K562 (cell line): Measurements from ENCODE around the gene SLC25A17. TPM values are rescaled to one million over a fixed set of nuclear protein-coding genes. Genes with fewer than 3 reads are reported as not detected.
"Not testable (repeated sequence)": the region's sequence is repeated elsewhere in the genome, so short reads cannot be mapped to it uniquely, and the experiment has no call there.

Experiments used
- ATAC-seq: fragments of 200-7000 bp; cut with Tn5 transposase; 3 replicates; pipeline ENCODE4 v1.9.1; 2020; ENCODE audit warnings: moderate library complexity
- BruUV-seq: library from RNA; stranded (reverse); fragments of 400-500 nt; replicated peaks from 2 replicates; lab custom pipeline; 2021; lab: Mats Ljungman, UMichigan
- CTCF ChIA-PET: fragments of 300-600 bp; formaldehyde crosslinking; extraction: SDS; loops from one replicate; lab custom pipeline; 2021; ENCODE audit warnings: low intra/inter-chr PET ratio; lab: Yijun Ruan, JAX
- POLR2A ChIA-PET: fragments of 300-600, 350-650 bp; sonication (Branson Sonifier 250); formaldehyde crosslinking; extraction: SDS; loops from one replicate; lab custom pipeline; 2021; ENCODE audit warnings: antibody characterized with exemption, inconsistent platforms; lab: Yijun Ruan, JAX
- DNase-seq, 4 experiments: peaks; one replicate each; pipeline versions ENCODE4 v3.0.0 to v3.0.0-alpha.2; 2011 to 2018; ENCODE audit warnings: low spot score in 3 of 4, mixed read lengths in 3 of 4; ENCODE audit errors: extremely low read depth in 1 of 4
- FAIRE-seq: peaks from 2 replicates; lab custom pipeline; 2011; peaks lifted over from hg19 to GRCh38; lab: Jason Lieb, UNC
- H2AFZ ChIP-seq: 2 replicates; pipeline ENCODE4 v1.6.0; 2011; ENCODE audit warnings: low read depth, low read length, control low read depth, inconsistent platforms
- H3K27ac ChIP-seq: fragments of 200-600 bp; 3 replicates; pipeline ENCODE4 v1.8.0; 2011; ENCODE audit warnings: low read depth, mild to moderate bottlenecking, control low read depth, inconsistent platforms, low read length, moderate library complexity, mixed read lengths; ENCODE audit errors: extremely low read depth
- H3K27me3 ChIP-seq, 2 experiments: fragments of 300-600 bp in 1 of 2; 2 replicates in 1 of 2; 3 replicates in 1 of 2; pipeline versions ENCODE4 v1.6.0 to v1.8.0; 2011; ENCODE audit warnings: inconsistent platforms in 2 of 2, low read length in 2 of 2, mild to moderate bottlenecking in 1 of 2, mixed read lengths in 1 of 2, moderate library complexity in 1 of 2; ENCODE audit not compliant: control insufficient read depth in 2 of 2, insufficient read depth in 2 of 2
- H3K36me3 ChIP-seq: fragments of 300-600 bp; 3 replicates; pipeline ENCODE4 v1.8.0; 2011; ENCODE audit warnings: mild to moderate bottlenecking, low read length, inconsistent platforms; ENCODE audit not compliant: control insufficient read depth, insufficient read depth
- H3K4me1 ChIP-seq, 2 experiments: fragments of 200-600 bp in 1 of 2; replicated peaks in 1 of 2; 2 replicates in 1 of 2; 3 replicates in 1 of 2; pipeline versions ENCODE4 v1.5.1 to v1.8.0; 2011; ENCODE audit warnings: inconsistent platforms in 2 of 2, low read length in 2 of 2, mild to moderate bottlenecking in 1 of 2, mixed read lengths in 1 of 2, moderate library complexity in 1 of 2; ENCODE audit not compliant: control insufficient read depth in 2 of 2, insufficient read depth in 2 of 2
- H3K4me2 ChIP-seq: 2 replicates; pipeline ENCODE4 v1.6.1; 2011; ENCODE audit warnings: low read length, control low read depth, inconsistent platforms, mixed read lengths; ENCODE audit not compliant: insufficient read depth
- H3K4me3 ChIP-seq: fragments of 200-600 bp; sonication (generic), shearing (Covaris generic); 2 replicates; pipeline ENCODE4 v1.5.1; 2016; ENCODE audit warnings: control low read depth, inconsistent platforms
- H3K79me2 ChIP-seq: fragments of 200-600 bp; 3 replicates; pipeline ENCODE4 v1.8.0; 2011; ENCODE audit warnings: low read length, inconsistent platforms; ENCODE audit not compliant: control insufficient read depth, insufficient read depth
- H3K9ac ChIP-seq, 2 experiments: 2 replicates each; pipeline versions ENCODE4 v1.6.0 to v1.6.1; 2011; ENCODE audit warnings: low read depth in 2 of 2, low read length in 2 of 2, control low read depth in 1 of 2, inconsistent platforms in 1 of 2, mild to moderate bottlenecking in 1 of 2, mixed read lengths in 1 of 2; ENCODE audit not compliant: insufficient read depth in 1 of 2
- H3K9me1 ChIP-seq: one replicate; pipeline ENCODE4 v1.6.0; 2011; ENCODE audit warnings: inconsistent platforms, mild to moderate bottlenecking, low read length, moderate library complexity; ENCODE audit not compliant: control insufficient read depth, insufficient read depth
- H3K9me3 ChIP-seq: replicated peaks from 2 replicates; pipeline ENCODE4 v1.5.1; 2011; ENCODE audit warnings: low read depth, low read length, inconsistent platforms; ENCODE audit not compliant: control insufficient read depth, insufficient read depth
- H4K20me1 ChIP-seq: replicated peaks from 2 replicates; pipeline ENCODE4 v1.6.1; 2011; ENCODE audit warnings: low read length, inconsistent platforms, mixed read lengths; ENCODE audit not compliant: control insufficient read depth, insufficient read depth
- ETV5 ChIP-seq: sonication (generic); formaldehyde crosslinking; IDR thresholded peaks from 2 replicates; pipeline ENCODE4 v1.4.0; 2020; ENCODE audit warnings: low read depth, mild to moderate bottlenecking, missing genetic modification reagents
- KLF13 ChIP-seq: fragments of 450-650 bp; IDR thresholded peaks from 2 replicates; pipeline ENCODE4 v1.6.1; 2016; ENCODE audit warnings: missing genetic modification characterization, low read depth, mild to moderate bottlenecking, missing compliant biosample characterization, moderate library complexity, borderline replicate concordance
- MAFK ChIP-seq: IDR thresholded peaks from 2 replicates; pipeline ENCODE4 v1.6.1; 2011; ENCODE audit warnings: low read length, improper control_type of control experiment
- MLLT1 ChIP-seq, 2 experiments: fragments of 450-650 bp; IDR thresholded peaks; 2 replicates each; pipeline ENCODE4 v1.6.1; 2016
- SMAD3 ChIP-seq: fragments of 450-650 bp; formaldehyde crosslinking; conservative IDR thresholded peaks from 2 replicates; pipeline ENCODE4 v1.4.0; 2020; ENCODE audit warnings: mild to moderate bottlenecking
- ZBED1 ChIP-seq: IDR thresholded peaks from 2 replicates; pipeline ENCODE4 v1.6.1; 2014
- ZFP30 ChIP-seq: fragments of 250-450 bp; sonication (Bioruptor Pico); IDR thresholded peaks from 2 replicates; pipeline ENCODE4 v1.8.0; 2022; ENCODE audit warnings: moderate library complexity, mild to moderate bottlenecking, inconsistent platforms, borderline replicate concordance
- WGBS: fragments of 100-300 bp; shearing (Covaris generic); methylation state at CpG from one replicate; pipeline ENCODE4 v1.1.6; 2016; ENCODE audit warnings: low coverage, mixed read lengths; ENCODE audit not compliant: insufficient coverage; ENCODE audit errors: missing lambda C conversion rate; 5-methylcytosine and 5-hydroxymethylcytosine counted together
- in situ Hi-C: fragments of 300-500 bp; cut with MboI; formaldehyde crosslinking; loops from 4 replicates; pipeline ENCODE4 v1.15.0; 2018; ENCODE audit warnings: inconsistent platforms, mixed read lengths
- intact Hi-C: fragments of 100-400 bp; cut with micrococcal nuclease; formaldehyde crosslinking; loops from 2 replicates; pipeline ENCODE4 v1.14.2; 2022
- polyA plus RNA-seq, 8 experiments: library from polyadenylated mRNA; depleted of rRNA in 4 of 8; stranded (reverse) in 5 of 8; unstranded in 3 of 8; fragments of >200 nt; fragmentation: Nextera tagmentation in 2 of 8; fragmentation: Illumina TruSeq in 1 of 8; extraction: Ambion mirVana in 2 of 8; extraction: Trizol in 1 of 8; gene quantifications; 2 replicates each; pipeline versions ENCODE4 v1.2.1 to v1.2.3, GENCODE V29; 2011 to 2014; ENCODE audit warnings: inconsistent platforms in 1 of 8, missing spikeins in 1 of 8
- total RNA-seq, 7 experiments: library from RNA; depleted of rRNA in 6 of 7; stranded (reverse); fragments of >200 nt in 6 of 7; fragmentation: Illumina TruSeq in 2 of 7; extraction: Trizol in 2 of 7; gene quantifications; 2 replicates each; pipeline versions ENCODE4 v1.2.1 to v1.2.3, GENCODE V29; 2011 to 2021; ENCODE audit warnings: low replicate concordance in 1 of 7
- TF ChIP-seq, protein P1 (sequence below): fragments of 150-350 bp; IDR thresholded peaks from 2 replicates; pipeline ENCODE4 v1.6.1; 2014; ENCODE audit warnings: low read depth, mild to moderate bottlenecking, low read length, borderline replicate concordance
- TF ChIP-seq, protein P2 (sequence below): fragments of 450-650 bp; formaldehyde crosslinking; IDR thresholded peaks from 2 replicates; pipeline ENCODE4 v1.4.0; 2020; ENCODE audit warnings: mild to moderate bottlenecking, moderate library complexity

Gene SLC25A17
- total and polyA plus RNA-seq, 9 of the 15 experiments (the other 6 are each of a cell fraction or from before 2014, with no cell fraction given): 32.6 to 136 (median 56.2) TPM

DNA sequence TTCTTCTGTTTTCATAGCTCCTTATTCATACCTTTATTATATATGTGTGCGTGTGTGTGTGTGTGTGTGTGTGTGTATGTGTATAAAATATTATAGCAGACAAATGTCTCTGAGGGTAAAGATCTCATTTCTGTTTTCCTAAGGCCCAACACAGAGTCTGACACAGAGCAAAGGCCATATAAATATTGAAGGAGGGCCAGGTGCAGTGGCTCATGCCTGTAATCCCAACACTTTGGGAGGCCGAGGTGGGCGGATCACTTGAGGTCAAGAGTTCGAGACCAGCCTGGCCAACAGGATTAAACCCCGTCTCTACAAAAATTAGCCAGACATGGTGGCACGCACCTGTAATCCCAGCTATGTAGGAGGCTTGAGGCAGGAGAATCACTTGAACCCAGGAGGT, 49.2 kb upstream of the SLC25A17 start:
- H3K4me3 ChIP-seq, H3K9ac ChIP-seq, H3K27me3 ChIP-seq, H2AFZ ChIP-seq, BruUV-seq, H3K27ac ChIP-seq, intact Hi-C loops, H3K4me2 ChIP-seq, ATAC-seq, H3K36me3 ChIP-seq, H3K9me1 ChIP-seq, CTCF ChIA-PET, H3K4me1 ChIP-seq, H3K9me3 ChIP-seq, H4K20me1 ChIP-seq, DNase-seq, POLR2A ChIA-PET, FAIRE-seq, in situ Hi-C loops, H3K79me2 ChIP-seq: not testable (repeated sequence)
- 80% methylated on average over 6 of the region's 6 CpGs for WGBS

- Histone ChIP-seq H3K36me3 (peaks cover 10% of the 10 kb centered on the region; the same call in 1 of the 3 replicates), H3K4me3 (no peak overlapping the region), H3K4me2 (no peak overlapping the region), H3K27me3 (no peaks in the 10 kb centered on the region), H4K20me1 (no peaks in the 10 kb centered on the region), H3K27ac (no peak overlapping the region), H2AFZ (no peak overlapping the region), H3K9ac (no peak overlapping the region), H3K79me2 (peaks cover 2% of the 10 kb centered on the region; the same call in 1 of the 3 replicates), H3K9me3 (no peaks in the 10 kb centered on the region), H3K4me1 (no peaks in the 10 kb centered on the region; a peak in 1 of 5 replicates), H3K9me1 (no peaks in the 10 kb centered on the region)
- in situ Hi-C loops (no loop called here), intact Hi-C loops (no loop called here)
- ChIA-PET POLR2A (interaction anchor here (0.9 to 1.8 kb wide), 2 partner anchors 10 to 12 kb away, joined by 3 to 11 read pairs; partner anchors contain the start of genes ST13 and XPNPEP3), CTCF (no interaction called here)
- FAIRE-seq (no peak), ATAC-seq (no peak), DNase-seq (no peak)
- no TSS peak for BruUV-seq
- WGBS: 36% methylated on average over 2 of the region's 2 CpGs
- TF ChIP-seq, protein P1, sequence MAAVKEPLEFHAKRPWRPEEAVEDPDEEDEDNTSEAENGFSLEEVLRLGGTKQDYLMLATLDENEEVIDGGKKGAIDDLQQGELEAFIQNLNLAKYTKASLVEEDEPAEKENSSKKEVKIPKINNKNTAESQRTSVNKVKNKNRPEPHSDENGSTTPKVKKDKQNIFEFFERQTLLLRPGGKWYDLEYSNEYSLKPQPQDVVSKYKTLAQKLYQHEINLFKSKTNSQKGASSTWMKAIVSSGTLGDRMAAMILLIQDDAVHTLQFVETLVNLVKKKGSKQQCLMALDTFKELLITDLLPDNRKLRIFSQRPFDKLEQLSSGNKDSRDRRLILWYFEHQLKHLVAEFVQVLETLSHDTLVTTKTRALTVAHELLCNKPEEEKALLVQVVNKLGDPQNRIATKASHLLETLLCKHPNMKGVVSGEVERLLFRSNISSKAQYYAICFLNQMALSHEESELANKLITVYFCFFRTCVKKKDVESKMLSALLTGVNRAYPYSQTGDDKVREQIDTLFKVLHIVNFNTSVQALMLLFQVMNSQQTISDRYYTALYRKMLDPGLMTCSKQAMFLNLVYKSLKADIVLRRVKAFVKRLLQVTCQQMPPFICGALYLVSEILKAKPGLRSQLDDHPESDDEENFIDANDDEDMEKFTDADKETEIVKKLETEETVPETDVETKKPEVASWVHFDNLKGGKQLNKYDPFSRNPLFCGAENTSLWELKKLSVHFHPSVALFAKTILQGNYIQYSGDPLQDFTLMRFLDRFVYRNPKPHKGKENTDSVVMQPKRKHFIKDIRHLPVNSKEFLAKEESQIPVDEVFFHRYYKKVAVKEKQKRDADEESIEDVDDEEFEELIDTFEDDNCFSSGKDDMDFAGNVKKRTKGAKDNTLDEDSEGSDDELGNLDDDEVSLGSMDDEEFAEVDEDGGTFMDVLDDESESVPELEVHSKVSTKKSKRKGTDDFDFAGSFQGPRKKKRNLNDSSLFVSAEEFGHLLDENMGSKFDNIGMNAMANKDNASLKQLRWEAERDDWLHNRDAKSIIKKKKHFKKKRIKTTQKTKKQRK: no peak
- TF ChIP-seq ETV5 (no peak), SMAD3 (no peak), ZFP30 (no peak), MLLT1 (IDR thresholded peaks at IDR 0.05) (no peak), ZBED1 (no peak), MAFK (no peak), KLF13 (no peak)
- TF ChIP-seq, protein P2, sequence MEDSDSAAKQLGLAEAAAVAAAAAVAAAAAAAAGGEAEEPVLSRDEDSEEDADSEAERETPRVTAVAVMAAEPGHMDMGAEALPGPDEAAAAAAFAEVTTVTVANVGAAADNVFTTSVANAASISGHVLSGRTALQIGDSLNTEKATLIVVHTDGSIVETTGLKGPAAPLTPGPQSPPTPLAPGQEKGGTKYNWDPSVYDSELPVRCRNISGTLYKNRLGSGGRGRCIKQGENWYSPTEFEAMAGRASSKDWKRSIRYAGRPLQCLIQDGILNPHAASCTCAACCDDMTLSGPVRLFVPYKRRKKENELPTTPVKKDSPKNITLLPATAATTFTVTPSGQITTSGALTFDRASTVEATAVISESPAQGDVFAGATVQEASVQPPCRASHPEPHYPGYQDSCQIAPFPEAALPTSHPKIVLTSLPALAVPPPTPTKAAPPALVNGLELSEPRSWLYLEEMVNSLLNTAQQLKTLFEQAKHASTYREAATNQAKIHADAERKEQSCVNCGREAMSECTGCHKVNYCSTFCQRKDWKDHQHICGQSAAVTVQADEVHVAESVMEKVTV: no peak
Measured at GRCh38 chr22:40867109-40867508, 48.0 kb upstream of the SLC25A17 start.
